SK-MEL-5 (cell line): ENCODE results near the gene ALKBH1. TPM values are rescaled to one million over a fixed set of nuclear protein-coding genes. Genes with fewer than 3 reads are reported as not detected.
"Not testable (repeated sequence)": the region's sequence is repeated elsewhere in the genome, so short reads cannot be mapped to it uniquely, and the experiment has no call there.

Experiments used
- DNase-seq: peaks from one replicate; pipeline ENCODE4 v3.0.0-alpha.2; 2016; ENCODE audit warnings: low read depth, low spot score
- in situ Hi-C: cut with HindIII; loops from 2 replicates; pipeline ENCODE4 v1.10.0; 2016; ENCODE audit warnings: low sequenced_read_pairs, high pct_unique_total_duplicates, low pct_unique_long_range_greater_than_20kb
- small RNA-seq, 2 experiments: library from RNA; depleted of rRNA; stranded (forward); fragments of <200 nt; gene quantifications; one replicate each; pipeline ENCODE3, GENCODE V24; 2014
- total RNA-seq: library from RNA; depleted of rRNA; stranded (reverse); fragments of >200 nt; shearing (Covaris generic); gene quantifications from 2 replicates; pipeline ENCODE4 v1.2.3, GENCODE V29; 2014; rRNA removed

Gene ALKBH1
- total RNA-seq, 1 experiment from 2014 or later = 16.7 TPM

- DNase-seq = no peak
- in situ Hi-C loops = no loop called here
Measured at GRCh38 chr14:77641534-77642341, 66.1 kb downstream of the ALKBH1 start.

- in situ Hi-C loops = no loop called here
- DNase-seq = no peak
Measured at GRCh38 chr14:77640756-77641533, 66.9 kb downstream of the ALKBH1 start.

GRCh38 chr14:77638771-77639171 is 69.1 kb downstream of the ALKBH1 start:
- no peak for DNase-seq
- in situ Hi-C loops = no loop called here

- in situ Hi-C loops, DNase-seq: not testable (repeated sequence)
Measured at GRCh38 chr14:77635869-77636268, 72.0 kb downstream of the ALKBH1 start.

- in situ Hi-C loops, DNase-seq: not testable (repeated sequence)
Measured at GRCh38 chr14:77635466-77635865, 72.4 kb downstream of the ALKBH1 start.

GRCh38 chr14:77630111-77630510 is 77.7 kb downstream of the ALKBH1 start:
- in situ Hi-C loops = no loop called here
- no peak for DNase-seq

GRCh38 chr14:77625360-77625759 is 82.5 kb downstream of the ALKBH1 start:
- DNase-seq = no peak
- in situ Hi-C loops = no loop called here

GRCh38 chr14:77623201-77623600 is 84.6 kb downstream of the ALKBH1 start:
- in situ Hi-C loops = no loop called here
- DNase-seq = no peak

Small RNA genes lying within 50 kb of the gene (small RNA-seq; reads per million reads assigned to genes)
- gene COX6CP11 = 0 reads per million in 2 experiments

Other genes with a start within 250 kb of the ALKBH1 start
- gene AHSA1, start 249.9 kb downstream of the ALKBH1 start, total RNA-seq = 192 and 196 TPM in 2 replicates
- 0.19 and 0.79 TPM in 2 replicates for gene ISM2, start 209.2 kb downstream of the ALKBH1 start, total RNA-seq
- 16.1 and 16.6 TPM in 2 replicates for gene SPTLC2, start 91.4 kb downstream of the ALKBH1 start, total RNA-seq
- gene SLIRP, start 80 bp upstream of the ALKBH1 start, total RNA-seq = 411 and 462 TPM in 2 replicates
- 79.3 and 87.6 TPM in 2 replicates for gene SNW1, start 53.1 kb upstream of the ALKBH1 start, total RNA-seq
- 5.9 and 6.5 TPM in 2 replicates for gene ADCK1, start 92.1 kb upstream of the ALKBH1 start, total RNA-seq